Activated naive CD4-positive, alpha-beta T cell treated with anti-CD3 and anti-CD28 coated beads, Interleukin-2, amount 50 U/mL, for 72 hours (primary cell): ENCODE data around the gene PLEKHA8. TPM values are rescaled to one million over a fixed set of nuclear protein-coding genes. Genes with fewer than 3 reads are reported as not detected.

ENCODE experiments used
- ATAC-seq, 2 donors: fragments of 150-1000 bp; cut with Tn5 transposase; 2 replicates each; pipeline ENCODE4 v1.10.0; 2021; ENCODE audit warnings: mild to moderate bottlenecking in 2 of 2, moderate library complexity in 2 of 2
- DNase-seq, 2 donors: peaks; one replicate each; pipeline ENCODE4 v3.0.0; 2021 to 2022; ENCODE audit warnings: low spot score in 2 of 2
- H3K27ac Mint-ChIP-seq, 2 donors: one replicate each; pipeline ENCODE4 v1.8.0; 2022; ENCODE audit warnings: mild to moderate bottlenecking in 2 of 2, mixed read lengths in 2 of 2
- H3K36me3 Mint-ChIP-seq, 2 donors: one replicate each; pipeline ENCODE4 v1.8.0; 2022; ENCODE audit warnings: mixed read lengths in 2 of 2
- H3K9me3 Mint-ChIP-seq, 2 donors: one replicate each; pipeline ENCODE4 v1.8.0; 2022; ENCODE audit warnings: mixed read lengths in 2 of 2
- total RNA-seq, 2 donors: library from RNA; stranded (reverse); gene quantifications; one replicate each; pipeline ENCODE4 v1.2.3, GENCODE V29; 2022

PLEKHA8 gene
- total RNA-seq, 2 donors from 2014 or later: 10.2 to 20.1 TPM

DNA sequence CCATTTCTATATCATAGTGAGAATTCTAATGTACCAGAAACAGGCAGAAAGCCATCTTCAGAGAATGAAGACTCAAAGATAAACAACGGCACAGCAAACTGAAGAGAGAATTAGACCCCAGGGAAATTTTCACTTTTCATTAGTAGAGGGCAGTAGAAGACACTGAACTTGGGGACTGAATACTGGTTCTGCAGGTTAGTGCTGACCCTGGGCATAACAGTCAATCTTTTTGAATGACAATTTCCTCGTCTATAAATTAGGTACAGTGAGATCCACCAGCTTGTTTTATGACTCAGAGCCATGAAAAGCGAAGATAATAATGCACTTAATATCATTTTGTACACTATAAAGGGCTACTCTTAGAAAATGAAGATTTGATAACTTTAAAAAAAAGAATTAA lies 15.5 kb upstream of the PLEKHA8 start:
- H3K27ac Mint-ChIP-seq: no peak overlapping the region
- ATAC-seq: no peak
- DNase-seq: no peak
- no peaks in the 10 kb centered on the region for H3K36me3 Mint-ChIP-seq
- H3K9me3 Mint-ChIP-seq: no peaks in the 10 kb centered on the region

DNA sequence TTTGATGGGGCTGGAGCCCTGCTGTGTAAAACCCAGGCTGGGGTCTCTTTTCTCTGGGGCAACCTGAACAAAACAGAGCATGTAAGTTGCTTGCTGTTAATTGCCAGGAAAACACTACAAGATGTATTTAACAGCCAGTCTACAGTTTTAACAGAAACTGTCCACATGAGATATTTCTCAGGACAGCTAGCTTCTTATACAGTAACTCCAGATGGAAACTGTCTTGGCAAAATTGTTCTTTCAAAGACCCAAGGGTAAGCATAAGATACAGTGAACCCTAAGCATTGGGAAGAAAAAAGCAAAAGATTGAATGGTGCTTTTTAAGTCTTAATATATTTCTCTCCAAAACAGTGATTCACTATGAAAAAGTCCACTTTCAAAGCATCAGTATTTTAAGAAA lies 9.8 kb upstream of the PLEKHA8 start:
- Mint-ChIP-seq H3K27ac (no peak overlapping the region), H3K9me3 (no peaks in the 10 kb centered on the region), H3K36me3 (no peaks in the 10 kb centered on the region)
- DNase-seq (no peak), ATAC-seq (no peak)

DNA sequence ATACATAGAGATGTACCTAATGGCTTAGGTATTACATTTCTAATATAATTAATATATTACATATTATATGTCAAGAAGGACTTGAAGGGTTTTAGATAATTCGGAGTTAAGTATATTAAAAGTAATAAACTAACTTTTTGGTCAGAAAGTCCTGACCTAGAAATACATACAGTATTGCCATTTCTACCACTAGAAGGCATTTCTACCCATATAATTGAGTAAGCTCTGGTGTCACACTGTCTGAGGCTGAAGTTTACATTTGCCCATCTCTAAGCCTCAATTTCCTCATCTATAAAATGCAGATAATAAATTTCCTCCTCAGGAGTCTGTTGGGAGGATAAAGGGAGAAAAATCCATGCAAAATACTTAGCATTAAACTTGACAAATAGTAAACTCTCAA lies 8.8 kb upstream of the PLEKHA8 start:
- DNase-seq (no peak), ATAC-seq (no peak)
- no peaks in the 10 kb centered on the region for H3K36me3 Mint-ChIP-seq
- H3K9me3 Mint-ChIP-seq: no peaks in the 10 kb centered on the region
- H3K27ac Mint-ChIP-seq: no peak overlapping the region

DNA sequence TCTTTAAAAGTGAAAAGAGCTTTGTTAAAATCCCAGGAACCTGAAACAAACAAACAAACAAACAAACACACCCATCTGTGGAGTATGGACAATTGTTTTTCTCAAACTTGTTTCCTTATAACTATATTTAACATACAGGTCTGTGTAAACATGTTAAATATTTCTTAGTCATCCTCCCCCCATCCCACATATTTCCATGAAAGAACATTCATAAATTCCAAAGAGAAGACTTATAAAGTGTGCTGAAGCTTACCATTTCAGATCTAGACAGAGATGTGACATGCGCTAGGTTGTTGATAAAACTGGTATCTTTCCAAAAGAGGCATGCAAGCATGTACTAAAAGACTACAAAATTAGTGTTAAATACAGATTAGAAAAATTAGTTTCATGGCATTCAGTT lies 8.3 kb upstream of the PLEKHA8 start:
- Mint-ChIP-seq H3K27ac (no peak overlapping the region), H3K36me3 (peaks cover 0 to 2% of the 10 kb centered on the region in 2 donors), H3K9me3 (no peaks in the 10 kb centered on the region)
- DNase-seq (no peak), ATAC-seq (no peak)

DNA sequence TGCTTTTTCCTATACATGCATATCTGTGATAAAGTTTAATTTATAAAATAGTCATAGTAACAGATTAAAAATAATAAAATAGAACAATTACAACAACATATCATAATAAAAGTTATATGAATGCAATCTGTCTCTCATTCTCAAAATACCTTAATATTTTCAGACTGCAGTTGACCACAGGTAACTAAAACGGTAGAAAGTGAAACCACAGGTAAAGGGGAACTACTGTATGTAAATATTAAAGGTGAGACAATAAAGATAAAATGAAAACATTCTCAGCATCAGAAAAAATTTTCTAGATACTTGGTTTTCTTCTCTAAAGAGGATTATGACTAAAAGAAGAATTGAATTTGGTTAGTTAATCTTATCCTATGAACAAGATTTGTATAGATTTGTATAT lies 7.7 kb upstream of the PLEKHA8 start:
- peaks cover 6 to 8% of the 10 kb centered on the region in 2 donors for H3K36me3 Mint-ChIP-seq
- DNase-seq (no peak), ATAC-seq (no peak)
- no peak overlapping the region for H3K27ac Mint-ChIP-seq
- no peaks in the 10 kb centered on the region for H3K9me3 Mint-ChIP-seq

DNA sequence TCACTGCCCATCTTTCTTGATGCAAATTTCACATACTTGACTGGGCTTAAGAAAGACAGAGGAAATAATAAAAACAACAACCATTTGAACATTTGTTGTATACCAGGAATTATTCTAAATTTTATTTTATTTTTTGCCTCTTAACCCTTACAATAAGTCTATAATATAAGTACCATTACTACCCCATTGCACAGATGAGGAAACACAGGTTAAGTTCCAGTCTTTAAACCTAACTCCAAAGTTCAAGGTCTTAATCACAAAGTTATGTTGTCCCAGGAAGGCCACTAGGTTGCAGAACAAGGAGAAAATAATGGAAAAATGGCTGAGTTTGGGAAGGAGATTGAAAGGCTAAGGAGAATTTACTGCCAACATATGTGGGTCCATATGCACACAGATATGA lies 5.2 kb upstream of the PLEKHA8 start:
- Mint-ChIP-seq H3K27ac (no peak overlapping the region), H3K9me3 (no peaks in the 10 kb centered on the region), H3K36me3 (peaks cover 8 to 11% of the 10 kb centered on the region in 2 donors)
- no peak for DNase-seq
- no peak for ATAC-seq

DNA sequence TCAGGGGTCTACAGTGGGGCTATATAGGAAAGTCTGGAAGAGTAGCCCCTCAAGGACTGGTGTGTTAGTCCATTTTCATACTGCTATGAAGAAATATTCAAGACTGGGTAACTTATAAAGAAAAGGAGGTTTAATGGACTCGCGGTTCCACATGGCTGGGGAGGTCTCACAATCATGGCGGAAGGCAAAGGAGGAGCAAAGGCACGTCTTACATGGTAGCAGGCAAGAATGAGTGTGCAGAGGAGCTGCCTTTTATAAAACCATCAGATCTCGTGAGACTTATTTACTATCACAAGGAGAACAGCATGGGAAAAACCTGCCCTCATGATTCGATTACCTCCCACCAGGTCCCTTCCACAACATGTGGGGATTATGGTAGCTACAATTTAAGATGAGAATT lies 4.7 kb upstream of the PLEKHA8 start:
- ATAC-seq (no peak), DNase-seq (no peak)
- Mint-ChIP-seq H3K36me3 (peaks cover 8 to 11% of the 10 kb centered on the region in 2 donors), H3K9me3 (no peaks in the 10 kb centered on the region), H3K27ac (no peak overlapping the region)

DNA sequence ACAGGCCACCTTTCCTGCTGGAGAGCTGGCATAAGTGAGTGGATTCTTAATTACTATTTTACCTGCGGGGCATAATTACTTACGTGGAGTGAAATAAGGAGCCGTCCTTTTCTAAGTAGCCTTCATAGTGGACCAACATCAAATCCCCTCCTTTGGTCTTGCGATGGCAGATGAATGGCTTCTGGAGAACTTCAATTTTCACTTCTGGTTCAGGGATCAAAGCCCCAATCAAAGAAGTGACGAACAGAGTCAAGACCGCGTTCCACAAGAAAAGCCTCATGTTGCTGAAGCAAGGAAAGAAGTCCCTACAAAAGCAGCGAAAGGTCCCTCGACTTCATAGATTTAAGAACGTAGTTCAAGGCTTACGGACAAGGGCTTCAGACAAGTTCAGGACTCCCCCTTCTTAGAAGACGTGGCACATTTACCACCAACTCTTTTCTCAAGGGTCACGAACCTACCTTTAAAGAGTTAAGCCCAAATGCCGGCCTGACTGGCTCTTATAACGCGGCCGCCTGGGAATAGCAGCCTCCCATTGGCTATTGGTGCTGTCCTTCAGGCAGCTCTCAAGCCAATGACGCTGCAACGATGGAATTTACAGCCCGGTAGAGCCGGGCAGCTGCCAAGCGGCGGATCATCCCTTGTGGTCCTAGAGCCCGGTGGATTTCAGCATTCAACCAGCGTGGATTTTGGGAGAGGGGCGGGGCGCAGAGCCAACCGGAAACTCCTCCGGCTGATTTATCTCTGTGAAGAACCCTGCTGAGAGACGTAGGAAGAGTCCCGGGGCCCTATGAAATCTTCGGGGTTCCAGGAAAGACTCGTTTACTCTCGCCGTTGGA lies 1.8 kb upstream of the PLEKHA8 start, which contains the start of gene FKBP14:
Gene FKBP14 (minus strand): TSS at position 474 of the 836 bp plus-strand sequence. CDS start 194 bp downstream, at position 280.
- peak; percentile 83 to 86 for ATAC-seq
- peak within 1 kb of the TSS; percentile 87 to 90 for H3K27ac Mint-ChIP-seq
- DNase-seq: peak; percentile 84 to 91
- H3K36me3 Mint-ChIP-seq: peaks cover 8 to 11% of the 10 kb centered on the region in 2 donors
- no peaks in the 10 kb centered on the region for H3K9me3 Mint-ChIP-seq

DNA sequence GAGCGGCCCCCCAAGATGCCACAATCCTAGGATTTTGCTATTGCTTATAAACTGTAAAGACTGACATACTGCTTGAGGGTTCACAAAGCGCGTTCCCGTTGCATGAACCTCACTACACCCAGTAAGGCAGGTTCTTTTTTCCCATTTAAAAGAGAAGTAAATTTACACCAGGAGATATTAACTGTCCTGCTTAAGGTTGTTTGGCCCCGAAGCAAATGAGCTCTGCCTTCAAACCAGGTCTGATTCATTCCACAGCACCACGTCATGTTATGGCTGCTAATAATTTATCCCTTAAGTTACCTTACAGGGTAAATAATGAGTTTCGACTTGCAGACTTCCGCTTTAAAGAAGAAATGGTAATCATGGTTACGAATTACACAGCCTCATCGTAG lies 1.2 kb upstream of the PLEKHA8 start:
- ATAC-seq: peak; percentile 5 to 13
- Mint-ChIP-seq H3K27ac (peak overlapping the region; percentile 87 to 90), H3K36me3 (peaks cover 8 to 11% of the 10 kb centered on the region in 2 donors), H3K9me3 (no peaks in the 10 kb centered on the region)
- DNase-seq: no peak

DNA sequence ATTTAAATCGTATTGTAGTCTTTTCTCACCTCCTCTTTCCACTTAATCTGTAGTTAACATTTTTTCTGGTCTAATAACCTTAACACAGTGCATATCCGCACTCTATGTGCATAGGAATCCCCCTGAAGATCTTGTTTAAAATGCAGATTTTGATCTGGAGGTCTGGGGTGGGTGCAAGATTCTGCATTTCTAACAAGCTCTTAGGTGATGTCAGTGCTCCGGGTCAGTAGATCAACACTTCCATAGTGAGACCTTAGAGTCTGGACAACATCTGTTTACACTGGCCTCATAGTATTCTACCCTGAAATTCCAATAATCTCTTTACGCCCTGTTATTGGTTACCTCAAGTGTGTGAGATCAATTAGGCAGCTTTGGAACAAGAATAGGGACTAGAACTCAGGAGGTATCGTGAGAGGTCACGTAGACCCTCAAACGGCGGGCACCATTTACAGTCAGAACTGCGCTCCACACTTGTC lies 434 bp upstream of the PLEKHA8 start:
- no peak for DNase-seq
- ATAC-seq: no peak

DNA sequence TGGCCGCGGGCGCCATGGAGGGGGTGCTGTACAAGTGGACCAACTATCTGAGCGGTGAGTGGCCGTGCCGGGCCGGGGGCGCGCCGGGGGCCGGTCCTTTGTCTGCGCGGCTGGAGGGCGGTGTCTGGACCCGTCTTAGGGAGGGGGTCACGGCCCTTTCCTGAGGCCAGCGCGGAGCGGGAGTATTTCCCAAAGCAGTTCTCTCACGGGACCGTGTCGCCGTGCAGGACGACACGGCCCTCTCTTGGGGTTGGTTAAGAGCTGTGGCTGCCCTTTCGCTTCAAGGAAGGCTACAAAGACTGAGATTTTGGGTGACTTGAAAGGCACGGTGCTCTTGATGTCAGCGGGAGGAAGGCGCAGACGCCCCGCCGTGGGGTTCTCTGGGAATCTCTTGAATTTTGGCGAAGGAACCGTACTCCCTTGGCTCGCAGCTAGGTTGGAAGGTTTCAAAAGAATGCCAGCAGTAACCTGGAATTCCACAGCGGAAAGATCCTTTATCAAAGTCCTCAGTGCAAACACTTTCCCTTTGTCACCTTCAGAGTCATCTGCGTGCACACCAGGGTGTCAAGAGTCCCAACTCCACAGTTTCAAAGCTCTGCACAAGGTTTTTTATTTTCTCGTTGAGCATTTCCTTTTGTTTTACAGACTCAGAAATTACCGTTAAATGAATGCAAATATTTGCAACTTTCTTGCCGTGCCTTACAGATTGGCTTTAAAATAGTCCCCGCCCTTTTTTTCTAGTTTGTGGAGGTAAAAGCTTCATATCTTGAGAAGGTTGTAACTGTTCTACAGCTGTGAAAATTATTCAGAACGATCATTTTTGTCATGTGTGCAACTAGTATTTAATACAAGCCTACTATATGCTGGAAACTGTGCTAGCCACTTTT lies 780 bp downstream of the PLEKHA8 start:
- DNase-seq: peak in 1 of 2 donors; percentile 34

More for the DNA sequence above, 434 bp upstream of the PLEKHA8 start:
- Mint-ChIP-seq H3K36me3 (peaks cover 8 to 11% of the 10 kb centered on the region in 2 donors), H3K9me3 (no peaks in the 10 kb centered on the region), H3K27ac (peak overlapping the region; percentile 45 to 87)

DNA sequence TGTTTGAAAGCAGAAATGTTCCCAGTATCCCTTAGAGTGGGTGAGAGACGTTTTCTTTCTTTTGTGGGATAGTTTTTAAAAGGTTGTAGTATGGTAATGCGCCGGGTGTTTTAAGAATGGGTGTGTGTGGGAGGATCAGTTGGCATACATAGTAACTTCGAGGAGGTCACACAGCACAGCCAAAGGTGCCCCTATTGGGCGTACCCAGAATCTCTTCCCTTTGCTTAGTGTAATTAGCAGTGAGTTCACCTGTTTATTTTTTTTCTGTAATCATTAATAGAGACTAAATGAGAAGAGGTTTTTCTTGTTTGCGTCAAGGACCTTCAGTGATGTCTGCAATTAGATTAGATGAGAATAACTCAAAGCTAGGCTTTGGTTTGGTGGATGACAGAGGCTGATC lies 1.5 kb downstream of the PLEKHA8 start:
- DNase-seq (no peak), ATAC-seq (no peak)
- Mint-ChIP-seq H3K9me3 (no peaks in the 10 kb centered on the region), H3K36me3 (peaks cover 8 to 11% of the 10 kb centered on the region in 2 donors), H3K27ac (no peak overlapping the region)

More for the DNA sequence above, 780 bp downstream of the PLEKHA8 start:
- H3K36me3 Mint-ChIP-seq: peaks cover 8 to 11% of the 10 kb centered on the region in 2 donors
- H3K9me3 Mint-ChIP-seq: no peaks in the 10 kb centered on the region
- ATAC-seq: peak; percentile 19 to 37
- H3K27ac Mint-ChIP-seq: peak overlapping the region; percentile 52 to 72

DNA sequence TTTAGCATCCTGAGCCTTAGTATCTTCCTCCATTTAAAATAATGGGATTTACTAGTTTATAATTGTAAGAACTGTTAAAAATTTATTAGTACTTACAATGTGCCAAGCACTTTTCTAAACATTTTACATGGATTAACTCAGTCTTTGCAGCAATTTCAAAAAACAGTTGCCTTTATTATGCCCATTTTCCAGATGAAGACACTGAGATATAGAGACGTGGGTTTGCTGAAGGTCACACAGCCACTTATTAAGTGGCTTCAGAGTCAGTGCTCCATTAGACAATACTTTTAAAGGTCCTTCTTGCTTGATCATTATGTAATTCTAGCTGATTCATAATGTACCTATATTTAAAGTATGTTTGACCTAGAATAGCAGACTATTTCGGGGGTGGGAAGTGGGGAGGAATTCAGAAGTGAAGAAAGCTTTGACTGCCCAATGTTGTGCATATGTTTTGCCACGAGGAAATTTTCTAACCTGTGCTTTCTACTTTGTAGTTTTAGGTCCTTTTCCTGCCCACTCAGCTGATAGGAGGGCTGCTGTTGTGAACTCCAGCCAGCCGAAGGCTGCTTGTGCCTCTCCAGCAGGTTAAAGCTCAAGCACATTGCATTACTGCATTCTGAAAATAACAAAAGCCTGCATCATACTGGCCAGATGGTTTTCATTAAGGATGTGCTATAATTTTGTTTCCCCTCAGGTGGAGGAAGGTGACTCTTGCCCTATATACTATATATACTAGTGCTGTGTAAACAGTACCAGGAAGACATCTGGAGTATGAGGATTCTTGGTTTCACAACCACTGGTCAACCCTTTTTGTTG lies 4.3 kb downstream of the PLEKHA8 start:
- ATAC-seq: no peak
- DNase-seq: no peak
- H3K36me3 Mint-ChIP-seq: no peaks in the 10 kb centered on the region
- H3K9me3 Mint-ChIP-seq: no peaks in the 10 kb centered on the region
- no peak overlapping the region for H3K27ac Mint-ChIP-seq

DNA sequence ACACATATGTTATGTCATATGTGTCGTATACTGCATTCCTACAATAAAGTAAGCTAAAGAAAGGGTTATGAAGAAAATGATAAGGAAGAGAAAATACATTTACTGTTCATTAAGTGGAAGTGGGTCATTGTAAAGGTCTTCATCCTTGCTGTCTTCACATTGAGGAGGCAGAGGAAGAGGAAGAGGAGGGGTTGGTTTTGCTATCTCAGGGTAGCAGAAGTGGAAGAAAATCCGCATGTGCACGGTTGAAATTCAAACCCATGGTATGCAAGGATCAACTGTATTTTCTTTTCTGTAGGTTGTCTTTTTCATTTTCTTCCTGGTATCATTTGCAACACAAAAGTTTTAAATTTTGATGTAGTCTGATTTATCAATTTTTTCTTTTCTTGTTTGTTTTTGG lies 6.3 kb downstream of the PLEKHA8 start:
- no peak for DNase-seq
- no peak overlapping the region for H3K27ac Mint-ChIP-seq
- no peaks in the 10 kb centered on the region for H3K9me3 Mint-ChIP-seq
- no peak for ATAC-seq
- no peaks in the 10 kb centered on the region for H3K36me3 Mint-ChIP-seq

DNA sequence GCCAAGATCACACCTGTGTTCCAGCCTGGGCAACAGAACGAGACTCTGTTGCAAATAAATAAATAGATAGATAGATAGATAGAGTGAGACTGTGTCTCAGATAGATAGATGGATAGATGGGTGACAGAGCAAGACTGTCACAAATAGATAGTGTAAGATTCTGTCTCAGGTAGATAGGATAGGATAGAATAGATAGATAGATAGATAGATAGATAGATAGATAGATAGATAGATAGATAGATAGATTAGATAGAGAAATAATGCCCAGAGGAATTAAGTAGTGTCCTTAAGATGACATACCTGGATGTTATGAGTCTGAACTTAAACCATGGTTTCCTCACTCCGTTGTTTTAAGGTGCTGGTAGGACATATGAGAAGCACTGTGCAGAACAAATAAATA lies 8.0 kb downstream of the PLEKHA8 start:
- ATAC-seq: no peak
- H3K27ac Mint-ChIP-seq: no peak overlapping the region

DNA sequence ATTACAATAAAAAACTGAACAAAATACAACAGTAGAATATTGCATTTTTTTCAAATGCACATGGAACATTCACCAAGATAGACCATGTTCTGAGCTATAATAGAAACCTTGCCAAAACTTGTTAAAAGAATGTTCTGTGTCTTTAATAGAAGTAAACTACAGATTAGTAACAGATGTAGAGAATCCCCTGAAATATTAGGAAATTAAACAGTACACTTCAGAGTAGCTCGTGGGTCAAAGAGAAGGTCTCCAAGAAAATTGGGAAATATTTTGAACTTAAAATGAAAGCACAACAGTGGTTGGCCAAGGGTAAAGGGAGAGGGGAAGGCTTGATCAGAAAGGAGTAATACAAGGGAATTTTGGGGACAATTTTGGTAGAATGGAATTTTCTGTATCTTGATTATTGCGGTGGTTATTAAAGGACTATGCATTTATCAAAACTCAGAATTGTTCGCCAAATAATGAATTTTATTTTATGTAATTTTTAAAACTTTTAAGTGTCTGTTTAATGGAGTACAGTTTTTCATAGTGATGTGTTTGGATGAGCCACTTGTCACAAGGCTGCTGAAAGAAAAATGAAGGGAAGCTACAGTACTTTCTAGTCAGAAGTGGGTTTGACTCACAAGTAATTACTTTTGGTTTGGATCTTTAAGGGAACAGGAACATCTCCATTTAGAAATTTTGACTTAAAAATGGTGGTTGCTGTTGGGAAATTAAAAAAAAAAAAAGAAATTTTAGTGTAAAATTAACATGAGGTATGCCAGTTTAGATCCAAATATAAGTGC lies 10.2 kb downstream of the PLEKHA8 start:
- no peaks in the 10 kb centered on the region for H3K36me3 Mint-ChIP-seq
- ATAC-seq (no peak), DNase-seq (no peak)
- H3K27ac Mint-ChIP-seq: no peak overlapping the region
- H3K9me3 Mint-ChIP-seq: no peaks in the 10 kb centered on the region

More for the DNA sequence above, 8.0 kb downstream of the PLEKHA8 start:
- Mint-ChIP-seq H3K9me3 (no peaks in the 10 kb centered on the region), H3K36me3 (no peaks in the 10 kb centered on the region)
- DNase-seq: no peak
